GM21619 (cell line): ENCODE data around the gene MEGF6.

Source experiments
- ATAC-seq: cut with Tn5 transposase; IDR thresholded peaks from one replicate; pipeline ENCODE4 v1.9.1; 2021; ENCODE audit not compliant: unreplicated experiment

Gene MEGF6

GRCh38 chr1:3544040-3544977, 67.0 kb downstream of the MEGF6 start:
- ATAC-seq, result no peak

DNA sequence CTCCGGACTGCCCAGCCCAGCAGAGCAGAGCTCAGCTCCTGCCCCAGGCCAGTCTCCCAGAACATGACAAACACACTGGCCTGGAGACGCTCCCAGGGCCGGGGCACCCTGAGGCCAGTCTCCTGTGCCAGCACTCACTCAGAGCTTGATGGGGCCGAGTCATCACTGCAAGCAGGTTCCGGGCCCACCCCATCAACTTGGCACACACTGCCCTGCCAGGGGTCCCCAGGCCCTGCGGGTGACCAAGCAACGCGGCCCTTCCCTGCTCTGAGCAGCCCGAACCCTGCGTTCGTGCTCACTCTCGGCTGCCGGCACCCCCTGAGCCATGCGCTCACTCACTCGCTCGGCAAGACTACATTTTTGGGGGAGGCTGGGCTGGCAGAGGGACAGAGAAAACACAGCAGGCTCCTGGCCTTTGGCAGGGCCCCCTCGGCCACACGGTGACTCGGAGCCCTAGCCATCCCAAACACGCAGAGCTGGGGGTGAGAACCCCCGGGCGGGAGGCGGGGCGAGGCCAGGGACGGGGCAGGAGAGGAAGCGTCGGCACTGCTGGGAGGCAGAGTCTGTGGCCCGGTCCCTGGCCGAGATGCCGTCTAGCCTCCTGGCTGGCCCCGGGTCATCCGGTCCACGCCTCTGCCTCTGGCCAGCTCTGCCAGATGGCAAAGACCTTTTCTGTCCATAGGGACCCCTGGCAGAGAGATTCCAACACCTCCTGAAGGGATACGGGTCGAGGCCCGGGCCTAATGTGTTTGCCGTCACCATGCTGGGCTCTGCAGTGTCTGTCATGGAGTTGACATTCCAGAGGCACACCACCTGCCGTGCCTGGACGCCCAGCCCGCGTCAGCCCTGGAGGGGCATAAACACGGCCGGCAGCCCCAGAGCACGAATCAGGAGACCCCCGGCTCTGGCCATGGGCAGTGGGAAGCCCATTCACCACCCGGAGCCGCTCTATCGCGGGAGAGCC, 68.0 kb downstream of the MEGF6 start:
- no peak for ATAC-seq

GRCh38 chr1:3542676-3543075, 68.6 kb downstream of the MEGF6 start:
- ATAC-seq, result no peak

GRCh38 chr1:3541936-3542335, 69.4 kb downstream of the MEGF6 start:
- no peak for ATAC-seq

DNA sequence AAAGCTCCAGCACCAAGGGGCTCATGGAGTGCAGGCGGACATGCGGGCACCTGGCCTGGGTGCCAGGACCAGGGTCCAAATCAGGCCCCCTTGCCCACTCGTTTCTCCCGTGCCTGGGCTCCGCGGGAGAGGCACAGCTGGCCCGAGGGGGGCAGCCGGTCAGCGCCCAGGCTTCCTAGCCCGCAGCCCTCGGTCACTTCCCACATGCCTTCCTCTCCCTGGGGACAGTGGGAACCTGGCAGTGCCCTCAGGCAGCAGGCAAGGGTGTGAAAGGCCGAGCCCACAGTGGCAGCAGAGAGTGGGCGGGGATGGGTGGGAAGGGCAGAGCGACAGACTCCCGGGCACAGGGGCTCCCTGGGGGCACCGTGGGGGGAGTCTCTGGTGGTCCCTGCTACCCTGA, 69.8 kb downstream of the MEGF6 start:
- ATAC-seq, result no peak

DNA sequence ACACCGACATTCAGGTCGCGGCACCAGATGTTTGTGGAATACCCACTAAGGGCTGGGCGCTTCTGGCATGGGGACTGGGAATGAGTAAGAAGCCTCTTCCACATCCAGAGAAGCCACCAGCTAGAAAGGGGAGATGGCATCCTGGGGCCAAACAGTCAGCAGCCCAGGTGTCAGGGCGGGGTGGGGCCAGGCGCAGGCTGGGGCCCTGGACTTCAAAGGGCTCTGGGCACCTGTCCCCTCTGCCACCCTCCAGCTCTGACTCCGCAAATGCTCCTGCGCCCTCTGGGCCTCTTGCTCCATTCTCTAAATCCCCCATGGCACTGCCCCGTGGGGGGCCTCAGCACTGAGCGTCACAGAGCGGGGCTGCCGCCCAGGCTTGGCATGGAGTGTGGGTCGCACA, 70.4 kb downstream of the MEGF6 start:
- ATAC-seq, result no peak

DNA sequence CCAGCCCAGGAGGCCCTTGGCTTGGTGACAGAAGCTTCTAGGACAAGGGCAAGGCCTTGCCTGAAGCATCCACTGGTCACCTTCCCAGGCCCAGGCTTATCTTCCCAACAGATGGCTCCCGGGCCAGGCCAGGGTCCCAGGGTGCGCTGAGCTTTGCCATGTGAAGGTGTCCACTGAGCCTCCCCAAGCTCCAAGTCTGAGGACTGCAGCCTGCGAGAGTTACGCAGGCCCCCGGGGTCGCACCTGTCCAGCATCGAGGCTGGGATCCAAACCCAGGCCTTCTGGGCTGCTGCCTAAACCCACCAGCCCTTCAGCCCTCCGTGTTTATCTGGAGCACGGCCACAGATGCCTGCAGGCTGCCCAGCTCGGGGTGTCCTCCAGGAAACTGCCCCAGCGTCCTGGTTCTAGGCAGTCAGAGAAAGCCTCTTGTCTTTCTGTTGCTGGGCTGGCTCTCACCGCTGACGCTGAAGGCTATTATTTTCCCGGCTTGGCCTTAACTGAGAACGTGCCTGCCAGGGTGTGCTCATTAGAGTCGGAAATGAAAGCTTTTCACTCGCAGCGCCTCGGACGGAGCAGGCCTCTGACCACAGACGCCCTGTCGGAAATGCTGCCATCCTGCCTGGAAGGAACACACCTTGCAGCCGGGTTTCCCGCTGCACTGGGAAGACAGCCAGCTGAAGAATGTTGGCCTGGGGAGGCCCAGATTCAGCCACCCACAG, 71.4 kb downstream of the MEGF6 start:
- ATAC-seq, result no peak

DNA sequence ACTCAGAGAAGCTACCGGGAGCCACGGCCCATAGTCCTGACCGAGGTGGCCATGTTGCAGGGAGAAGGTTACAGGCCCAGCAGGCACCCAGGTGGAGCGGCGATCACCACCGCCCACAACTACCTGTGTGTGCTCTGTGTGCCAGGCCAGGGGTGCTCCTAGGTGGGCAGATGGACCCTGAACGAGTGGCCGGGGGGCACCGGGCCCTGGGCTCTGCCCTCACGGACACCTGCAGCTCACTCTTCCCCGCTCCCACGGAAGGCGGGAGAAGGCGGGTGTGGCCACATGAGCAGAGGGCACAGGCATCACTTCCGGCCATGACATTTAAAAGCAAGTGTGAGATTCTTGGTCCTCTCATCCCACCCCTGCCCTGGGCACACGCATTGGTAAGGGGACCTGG, 73.9 kb downstream of the MEGF6 start:
- ATAC-seq, result no peak

GRCh38 chr1:3536420-3537195, 74.7 kb downstream of the MEGF6 start:
- ATAC-seq, result no peak

DNA sequence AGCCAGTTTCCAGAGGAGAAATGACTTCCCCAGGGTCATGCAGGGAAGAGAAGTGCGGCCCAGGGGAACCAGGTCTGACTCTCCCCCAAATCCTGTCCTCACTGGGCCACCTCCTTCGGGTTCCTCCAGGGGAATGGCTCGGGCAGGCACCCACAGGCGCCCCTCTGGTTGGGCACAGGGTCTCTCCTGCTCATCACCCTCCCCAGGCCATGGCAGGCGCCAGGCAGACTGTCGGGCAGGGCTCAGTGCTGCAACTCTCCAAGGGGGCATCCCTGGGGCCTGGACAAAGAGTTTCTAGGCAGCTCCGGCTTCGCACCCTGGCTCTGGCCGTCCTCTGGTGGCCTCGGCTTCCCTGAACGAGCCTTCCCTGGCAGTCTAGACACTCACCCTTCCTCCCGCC, 75.6 kb downstream of the MEGF6 start:
- no peak for ATAC-seq

DNA sequence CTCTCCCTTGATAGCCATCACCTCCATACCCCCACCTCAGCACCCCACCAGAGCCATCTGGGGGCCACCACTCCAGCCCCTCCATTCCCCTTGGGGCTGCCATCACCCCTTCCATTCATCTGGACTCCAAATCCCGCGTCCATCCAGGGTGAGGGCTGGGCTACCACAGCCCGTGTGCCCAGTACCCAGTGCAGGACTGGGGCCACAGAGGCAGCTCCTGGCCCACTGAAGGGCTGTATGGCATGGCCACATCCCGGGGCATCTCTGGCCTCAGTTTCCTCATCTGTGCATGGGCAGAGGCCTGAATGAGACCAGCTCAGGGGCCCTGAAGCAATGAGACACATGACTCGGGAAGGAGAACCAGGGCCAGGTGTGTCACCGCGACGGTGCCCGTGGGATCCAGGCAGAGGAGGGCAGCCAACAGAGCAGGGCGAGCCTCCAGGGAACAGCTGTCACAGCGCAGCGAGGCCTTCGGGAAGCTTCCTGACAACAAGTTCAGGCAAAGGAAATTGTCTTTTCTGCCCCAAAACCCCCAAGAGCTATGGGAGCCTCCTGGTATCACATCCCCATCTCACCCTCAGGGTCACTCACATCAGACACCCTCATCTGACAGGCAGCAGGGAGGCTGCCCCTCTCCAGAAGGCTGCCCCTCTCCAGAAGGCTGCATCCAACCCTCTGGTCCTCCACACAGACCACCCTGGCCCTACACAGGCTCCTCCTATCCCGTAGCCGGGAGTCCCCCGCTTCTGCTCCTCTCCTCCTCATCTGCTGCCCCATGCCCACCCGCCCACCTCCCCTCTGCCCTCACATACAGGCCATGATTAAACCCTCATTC, 76.3 kb downstream of the MEGF6 start:
- no peak for ATAC-seq

GRCh38 chr1:3533067-3534048, 78.0 kb downstream of the MEGF6 start:
- no peak for ATAC-seq

DNA sequence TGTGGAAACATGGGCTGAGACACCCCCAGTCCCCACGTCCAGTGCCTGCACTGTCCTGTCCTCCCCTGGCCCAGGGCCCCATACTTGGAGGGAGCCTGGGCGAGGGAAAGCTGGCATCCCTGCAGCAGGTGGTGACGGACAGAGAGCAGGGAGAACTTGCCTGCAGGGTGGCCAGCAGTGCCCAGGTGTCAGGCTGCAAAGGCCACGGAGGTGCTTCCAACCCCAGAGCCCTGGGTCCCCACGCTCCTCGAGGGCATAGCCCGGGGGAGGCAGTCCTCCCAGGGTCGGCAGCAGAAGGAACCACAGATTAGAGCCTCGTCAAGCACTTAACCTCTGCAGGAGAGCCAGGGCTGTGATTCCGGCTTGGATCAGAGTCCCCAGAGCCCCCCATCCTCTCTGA, 79.4 kb downstream of the MEGF6 start:
- no peak for ATAC-seq

DNA sequence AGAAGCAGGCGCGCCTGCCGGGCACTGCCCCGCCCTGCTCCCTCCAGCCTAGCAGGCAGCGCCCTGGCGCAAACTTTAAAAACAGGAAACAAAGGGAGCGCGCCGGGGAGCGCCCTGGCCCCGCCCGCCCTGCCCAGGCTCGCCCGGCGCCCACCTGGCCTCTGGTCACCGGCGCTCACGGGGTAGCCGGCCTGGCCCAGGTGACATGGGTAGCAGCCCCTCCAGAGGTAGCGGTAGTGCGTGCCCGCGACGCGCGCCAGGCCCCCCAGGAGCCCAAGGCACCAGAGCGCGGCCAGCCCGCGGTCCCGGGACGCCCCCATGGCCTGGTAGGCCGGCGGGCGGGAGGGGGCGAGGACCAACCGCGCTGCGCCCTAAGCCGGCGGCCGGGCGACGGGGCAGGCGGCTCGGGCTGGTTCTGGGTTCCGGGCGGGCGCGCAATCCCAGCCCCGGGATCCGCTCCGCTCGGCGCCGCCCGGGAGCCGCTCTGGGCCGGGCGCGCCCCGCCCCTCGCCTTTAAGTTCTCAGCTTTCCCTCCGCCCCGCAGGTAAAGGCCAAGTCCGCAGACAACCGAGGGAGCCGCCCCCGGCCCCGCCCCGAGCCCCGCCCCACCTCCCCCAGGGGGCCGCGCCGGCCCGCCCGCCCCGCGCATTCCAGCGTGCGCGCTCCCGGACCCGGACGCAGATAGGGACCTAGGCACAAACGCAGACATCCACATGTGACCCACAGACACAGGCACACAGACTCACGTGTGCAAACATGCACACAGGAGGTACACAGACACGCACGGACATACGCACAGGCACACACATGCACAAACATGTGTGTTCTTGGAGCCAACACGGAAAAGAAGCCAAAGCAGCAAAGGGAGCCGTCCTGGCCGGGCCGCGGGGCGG, 80.1 kb downstream of the MEGF6 start:
- no peak for ATAC-seq

DNA sequence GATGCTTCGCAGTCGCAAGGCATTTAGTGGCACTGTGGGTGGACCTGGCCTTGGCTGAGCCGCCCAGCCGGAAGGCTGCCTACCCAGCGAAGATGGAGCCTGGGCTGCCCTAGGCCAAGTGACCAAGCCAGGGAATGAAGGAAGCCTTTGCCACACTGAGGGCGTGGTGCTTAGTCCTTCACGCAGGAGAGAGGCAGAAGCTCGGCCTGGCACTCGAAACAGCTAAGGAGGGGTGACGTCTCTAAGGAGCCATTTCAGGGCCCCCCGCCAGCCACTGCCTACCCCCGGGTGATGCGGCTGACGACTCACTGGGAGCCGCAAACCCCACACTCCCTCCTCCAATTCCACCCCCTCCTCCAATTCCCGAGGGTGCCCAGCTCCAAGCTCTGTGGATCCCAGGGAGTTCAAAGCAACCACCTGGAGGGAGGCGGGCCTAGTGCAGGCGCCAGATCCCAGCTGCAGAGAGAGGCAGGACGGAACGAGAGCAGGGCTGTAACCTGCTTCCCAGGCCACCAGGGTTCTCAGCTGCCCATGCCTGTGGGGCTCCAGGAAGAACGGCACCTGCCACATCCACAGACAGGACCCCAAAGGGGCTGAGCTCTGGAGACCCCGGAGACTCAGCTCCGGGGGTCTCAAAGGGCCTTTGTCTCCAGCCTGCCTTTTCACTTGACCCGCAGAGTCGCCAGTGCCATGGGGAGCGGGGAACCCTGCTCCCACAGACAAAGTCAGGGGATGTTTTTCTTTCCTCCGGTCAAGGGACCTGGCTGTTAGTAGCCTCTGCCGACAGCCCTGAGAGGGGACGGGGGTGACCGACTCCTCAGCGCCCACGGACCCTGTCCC, 81.0 kb downstream of the MEGF6 start:
- ATAC-seq, result no peak

DNA sequence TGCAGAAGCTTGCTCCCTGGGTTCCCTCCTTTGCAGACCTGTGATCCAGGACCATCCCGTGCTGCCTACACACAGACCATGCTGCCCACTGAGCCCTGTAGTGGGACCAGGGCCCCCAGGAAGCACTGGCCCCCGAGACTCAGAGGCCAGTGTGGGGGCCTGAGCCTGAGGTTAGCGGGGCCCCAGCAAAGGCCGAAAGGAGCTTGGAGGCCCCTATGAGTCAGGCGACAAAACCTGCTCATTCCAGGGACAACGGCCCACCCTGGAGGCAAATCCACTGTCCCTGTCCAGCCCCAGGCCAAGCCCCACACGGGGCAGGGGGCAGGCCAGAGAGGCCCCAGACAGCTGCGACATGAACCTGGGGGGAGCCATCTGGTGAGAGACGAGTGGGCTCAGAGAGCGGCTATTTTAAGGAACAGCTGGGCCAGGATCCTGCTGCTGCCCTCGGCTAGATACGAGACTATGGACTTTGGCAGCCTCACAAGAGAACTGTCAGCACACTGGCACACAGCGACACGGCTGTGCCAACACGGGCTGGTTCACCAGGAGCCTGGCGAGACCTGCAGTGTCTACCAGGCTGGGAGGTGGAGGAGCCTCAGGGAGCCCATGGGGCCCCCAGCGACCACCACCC, 82.1 kb downstream of the MEGF6 start:
- ATAC-seq, result no peak
